Ascending aorta (tissue), 2 donors: Measurements from ENCODE around the gene CD99L2. TPM values are rescaled to one million over a fixed set of nuclear protein-coding genes. Genes with fewer than 3 reads are reported as not detected.

ENCODE experiments used
- DNase-seq, 2 donors: peaks; one replicate each; pipeline ENCODE4 v3.0.0-alpha.2; 2019; ENCODE audit warnings: low spot score in 2 of 2
- H3K27ac ChIP-seq, 2 donors: fragments of 200-600 bp; sonication (generic); one replicate each; pipeline ENCODE4 v1.5.1; 2016 to 2017; ENCODE audit warnings: mild to moderate bottlenecking in 1 of 2
- H3K27me3 ChIP-seq: fragments of 200-600 bp; sonication (generic); one replicate; pipeline ENCODE4 v1.5.1; 2017
- H3K36me3 ChIP-seq, 2 donors: fragments of 200-600 bp; sonication (generic); one replicate each; pipeline ENCODE4 v1.5.1; 2016
- H3K4me1 ChIP-seq, 2 donors: fragments of 200-600 bp; sonication (generic); one replicate each; pipeline ENCODE4 v1.5.1; 2016 to 2017; ENCODE audit warnings: mild to moderate bottlenecking in 1 of 2
- H3K4me3 ChIP-seq, 2 donors: fragments of 200-600 bp; sonication (generic); one replicate each; pipeline ENCODE4 v1.5.1; 2016 to 2017; ENCODE audit warnings: mild to moderate bottlenecking in 1 of 2
- H3K9me3 ChIP-seq, 2 donors: fragments of 200-600 bp; sonication (generic); one replicate each; pipeline ENCODE4 v1.5.1; 2016
- intact Hi-C: fragments of 100-400 bp; cut with DNase I; formaldehyde crosslinking; loops from one replicate; pipeline ENCODE4 v1.15.1; 2023
- total RNA-seq: library from RNA; depleted of rRNA; stranded (reverse); fragments of >200 nt; gene quantifications from one replicate; pipeline ENCODE4 v1.1.0, GENCODE V29; 2016
- TF ChIP-seq, protein P1 (sequence below), 3 experiments: fragments of 200-600 bp in 2 of 3; fragments of 450-650 bp in 1 of 3; sonication (generic) in 2 of 3; IDR thresholded peaks; one replicate each; pipeline ENCODE4 v1.5.1; 2016 to 2019; ENCODE audit warnings: antibody characterized with exemption in 3 of 3, mild to moderate bottlenecking in 1 of 3, moderate library complexity in 1 of 3

The CD99L2 gene
- 83.4 TPM for total RNA-seq

DNA sequence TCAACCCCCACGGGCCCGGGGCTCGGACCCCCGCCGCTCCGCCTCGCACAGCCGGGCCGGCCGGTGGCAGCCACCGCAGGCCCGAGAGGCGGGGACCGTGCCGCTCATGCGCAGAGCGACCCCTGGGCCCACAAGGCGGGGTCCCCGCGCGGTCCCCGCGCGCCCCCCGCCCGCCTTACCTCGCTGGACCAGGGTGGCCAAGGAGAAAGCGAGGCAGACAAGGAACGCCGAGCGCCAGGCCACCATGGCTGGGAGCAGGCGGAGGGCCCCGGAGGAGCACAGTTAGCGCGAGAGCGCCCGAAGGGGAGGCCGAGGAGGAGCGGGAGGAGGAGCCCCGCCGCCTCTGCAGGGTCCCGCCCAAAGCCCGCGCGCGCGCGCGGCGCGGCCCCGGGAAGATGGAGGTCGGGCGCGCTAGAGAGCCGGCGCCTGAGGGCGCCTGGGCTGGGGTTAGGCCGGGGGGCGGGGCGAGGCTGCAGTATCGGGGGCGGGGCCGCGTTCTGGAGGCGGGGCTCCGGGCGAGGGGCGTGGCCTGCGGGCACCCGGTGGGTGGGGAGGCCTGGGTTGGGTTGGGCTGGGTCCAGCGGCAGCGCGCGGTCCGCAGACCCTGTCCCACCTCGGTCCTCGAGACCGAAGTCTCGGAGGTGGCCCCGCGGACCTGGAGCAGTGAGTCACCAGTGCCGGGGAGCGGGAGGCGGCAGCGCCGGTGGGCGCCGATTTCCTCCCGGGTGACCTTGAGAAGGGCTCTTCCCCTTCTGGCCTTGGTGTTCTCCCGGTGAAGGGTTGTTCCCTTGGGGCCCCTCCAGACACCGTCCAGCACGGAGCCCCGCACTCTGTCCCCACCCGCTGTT lies at the start of gene CD99L2:
CD99L2 (minus strand) TSS at position 326 of the 848 bp plus-strand sequence; CDS start at position 246, 80 bp downstream.
- H3K27ac ChIP-seq, result peak within 1 kb of the TSS; percentile 65 to 71
- TF ChIP-seq, protein P1, sequence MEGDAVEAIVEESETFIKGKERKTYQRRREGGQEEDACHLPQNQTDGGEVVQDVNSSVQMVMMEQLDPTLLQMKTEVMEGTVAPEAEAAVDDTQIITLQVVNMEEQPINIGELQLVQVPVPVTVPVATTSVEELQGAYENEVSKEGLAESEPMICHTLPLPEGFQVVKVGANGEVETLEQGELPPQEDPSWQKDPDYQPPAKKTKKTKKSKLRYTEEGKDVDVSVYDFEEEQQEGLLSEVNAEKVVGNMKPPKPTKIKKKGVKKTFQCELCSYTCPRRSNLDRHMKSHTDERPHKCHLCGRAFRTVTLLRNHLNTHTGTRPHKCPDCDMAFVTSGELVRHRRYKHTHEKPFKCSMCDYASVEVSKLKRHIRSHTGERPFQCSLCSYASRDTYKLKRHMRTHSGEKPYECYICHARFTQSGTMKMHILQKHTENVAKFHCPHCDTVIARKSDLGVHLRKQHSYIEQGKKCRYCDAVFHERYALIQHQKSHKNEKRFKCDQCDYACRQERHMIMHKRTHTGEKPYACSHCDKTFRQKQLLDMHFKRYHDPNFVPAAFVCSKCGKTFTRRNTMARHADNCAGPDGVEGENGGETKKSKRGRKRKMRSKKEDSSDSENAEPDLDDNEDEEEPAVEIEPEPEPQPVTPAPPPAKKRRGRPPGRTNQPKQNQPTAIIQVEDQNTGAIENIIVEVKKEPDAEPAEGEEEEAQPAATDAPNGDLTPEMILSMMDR (IDR thresholded peaks at IDR 0.05), result no peak
- H3K27me3 ChIP-seq, result no peaks in the 10 kb centered on the region
- H3K36me3 ChIP-seq, result no peaks in the 10 kb centered on the region
- H3K9me3 ChIP-seq, result no peaks in the 10 kb centered on the region
- H3K4me1 ChIP-seq, result no peaks in the 10 kb centered on the region
- H3K4me3 ChIP-seq, result peak within 1 kb of the TSS; percentile 71 to 83
- peak; percentile 39 to 91 for DNase-seq
- intact Hi-C loops, result loop anchor here (1.0 to 10.0 kb wide), 3 partner anchors 28 to 964 kb away; partner anchors contain the start of genes EOLA2 and HMGB3

DNA sequence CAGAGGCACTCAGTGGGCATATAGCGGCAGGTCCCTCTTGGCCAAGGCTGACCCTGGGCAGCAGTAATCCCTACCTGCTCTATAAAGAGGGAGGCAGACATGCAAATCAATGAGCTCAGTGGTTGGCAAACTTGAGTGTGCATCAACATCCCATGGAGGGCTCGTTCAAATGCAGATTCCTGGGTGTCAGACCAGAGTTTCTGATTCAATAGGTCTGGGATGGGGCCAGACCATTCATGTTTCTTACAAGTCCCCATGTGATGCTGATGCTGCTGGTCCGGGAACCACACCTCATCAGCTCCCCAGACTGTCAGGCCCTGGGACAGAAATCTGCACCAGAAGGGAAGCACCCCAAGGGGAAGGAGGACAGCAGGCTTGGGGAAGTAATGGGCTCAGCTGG lies 45.8 kb upstream of the CD99L2 start:
- Histone ChIP-seq H3K4me3 (no peak overlapping the region), H3K4me1 (no peaks in the 10 kb centered on the region), H3K9me3 (no peaks in the 10 kb centered on the region), H3K27ac (no peak overlapping the region), H3K36me3 (no peaks in the 10 kb centered on the region), H3K27me3 (no peaks in the 10 kb centered on the region)
- intact Hi-C loops, result no loop called here
- TF ChIP-seq, protein P1 (IDR thresholded peaks at IDR 0.05), result no peak
- DNase-seq, result no peak

- Histone ChIP-seq H3K9me3 (no peaks in the 10 kb centered on the region), H3K4me1 (no peaks in the 10 kb centered on the region), H3K27ac (no peak overlapping the region), H3K4me3 (no peak overlapping the region), H3K27me3 (no peaks in the 10 kb centered on the region), H3K36me3 (no peaks in the 10 kb centered on the region)
- intact Hi-C loops, result no loop called here
- DNase-seq, result no peak
- TF ChIP-seq, protein P1 (IDR thresholded peaks at IDR 0.05), result no peak
Measured at GRCh38 chrX:150942942-150943594, 44.6 kb upstream of the CD99L2 start.

DNA sequence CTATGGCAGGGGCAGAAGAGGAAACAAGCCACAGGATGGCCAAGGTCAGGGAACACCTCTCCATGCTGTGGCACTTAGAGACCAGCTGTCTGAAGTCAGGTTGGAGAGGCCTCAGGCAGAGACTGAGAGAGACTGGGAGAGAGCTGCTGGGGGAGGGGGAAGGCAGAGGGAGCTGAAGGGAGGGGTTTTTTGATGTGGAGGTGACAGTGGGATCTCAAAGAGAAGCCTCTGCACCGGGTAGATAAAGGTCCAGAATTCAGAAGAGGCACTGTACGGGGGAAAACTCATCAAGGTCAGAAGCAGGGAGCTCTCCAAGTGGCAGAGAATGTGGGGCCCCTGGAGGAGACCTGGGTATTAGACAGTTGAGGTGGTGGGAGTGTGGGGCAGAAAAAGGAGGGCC lies 43.1 kb upstream of the CD99L2 start:
- Histone ChIP-seq H3K4me1 (no peaks in the 10 kb centered on the region), H3K27ac (no peak overlapping the region), H3K4me3 (no peak overlapping the region), H3K9me3 (no peaks in the 10 kb centered on the region), H3K36me3 (no peaks in the 10 kb centered on the region), H3K27me3 (no peaks in the 10 kb centered on the region)
- TF ChIP-seq, protein P1 (IDR thresholded peaks at IDR 0.05), result no peak
- DNase-seq, result no peak
- intact Hi-C loops, result no loop called here

GRCh38 chrX:150940844-150941495 lies 42.5 kb upstream of the CD99L2 start:
- Histone ChIP-seq H3K27me3 (no peaks in the 10 kb centered on the region), H3K4me1 (no peaks in the 10 kb centered on the region), H3K9me3 (no peaks in the 10 kb centered on the region), H3K36me3 (no peaks in the 10 kb centered on the region), H3K4me3 (no peak overlapping the region), H3K27ac (no peak overlapping the region)
- DNase-seq, result no peak
- TF ChIP-seq, protein P1 (IDR thresholded peaks at IDR 0.05), result no peak
- intact Hi-C loops, result no loop called here
